ENCODE results near the gene ADAM22.

GRCh38 chr7:88219781-88220747 is 286.0 kb downstream of the ADAM22 start, which contains the start of gene SRI:
- peak; percentile 38 for TF ChIP-seq CTCF (IDR thresholded peaks at IDR 0.05; ENCODE audit: low read depth, low read length)
- TF ChIP-seq EZH2phosphoT487 (IDR thresholded peaks at IDR 0.05; ENCODE audit: low read depth): no peak

Measured in OCI-LY3 (cell line).